Measurements from ENCODE around the gene MEFV.

- TF ChIP-seq ZFX (IDR thresholded peaks at IDR 0.05; ENCODE audit: borderline replicate concordance) (no peak), CTCF (IDR thresholded peaks at IDR 0.05) (no peak)
Measured at GRCh38 chr16:3281222-3281820, 24.9 kb upstream of the MEFV start.

Data from 22Rv1 (cell line).